GM10248 (cell line): ENCODE results near the gene CYP2E1.

Source experiments
- CTCF ChIA-PET: fragments of 300-600 bp; sonication (Branson Sonifier 250); formaldehyde crosslinking; extraction: SDS; loops from one replicate; lab custom pipeline; 2021; ENCODE audit warnings: antibody characterized with exemption; lab: Yijun Ruan, JAX
- POLR2A ChIA-PET: fragments of 350-650 bp; sonication (Branson Sonifier 250); formaldehyde crosslinking; extraction: SDS; loops from one replicate; lab custom pipeline; 2020; ENCODE audit warnings: antibody characterized with exemption; lab: Yijun Ruan, JAX
- DNase-seq: peaks from one replicate; pipeline ENCODE4 v3.0.0; 2012; ENCODE audit errors: extremely low spot score
- TF ChIP-seq, protein P1 (sequence below): IDR thresholded peaks from 2 replicates; pipeline ENCODE4 v1.5.1; 2012; ENCODE audit warnings: mild to moderate bottlenecking, low read depth; ENCODE audit errors: extremely low read depth, missing control alignments, control extremely low read depth

The CYP2E1 gene

DNA sequence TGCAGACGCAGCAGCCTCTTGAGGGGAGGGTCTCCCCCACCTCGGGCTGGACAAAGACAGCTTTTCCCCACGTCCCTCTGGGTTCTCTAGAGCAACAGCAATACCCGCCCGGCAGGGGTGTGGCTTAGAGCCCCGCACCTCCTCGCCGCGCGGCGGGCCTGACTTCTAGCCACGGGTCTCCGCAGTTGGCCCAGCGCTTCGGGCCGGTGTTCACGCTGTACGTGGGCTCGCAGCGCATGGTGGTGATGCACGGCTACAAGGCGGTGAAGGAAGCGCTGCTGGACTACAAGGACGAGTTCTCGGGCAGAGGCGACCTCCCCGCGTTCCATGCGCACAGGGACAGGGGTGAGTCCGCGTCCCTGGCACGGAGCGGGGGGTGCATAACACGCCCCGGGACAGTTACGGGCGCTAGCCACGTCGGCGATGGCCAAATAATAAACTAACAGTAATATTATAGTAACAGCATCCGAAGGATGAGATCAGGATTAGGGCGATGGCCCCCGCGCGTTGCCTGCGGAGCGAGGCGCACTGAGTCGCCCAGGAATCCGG is 1.2 kb downstream of the CYP2E1 start:
- ChIA-PET CTCF (no interaction called here), POLR2A (no interaction called here)
- DNase-seq: no peak
- TF ChIP-seq, protein P1, sequence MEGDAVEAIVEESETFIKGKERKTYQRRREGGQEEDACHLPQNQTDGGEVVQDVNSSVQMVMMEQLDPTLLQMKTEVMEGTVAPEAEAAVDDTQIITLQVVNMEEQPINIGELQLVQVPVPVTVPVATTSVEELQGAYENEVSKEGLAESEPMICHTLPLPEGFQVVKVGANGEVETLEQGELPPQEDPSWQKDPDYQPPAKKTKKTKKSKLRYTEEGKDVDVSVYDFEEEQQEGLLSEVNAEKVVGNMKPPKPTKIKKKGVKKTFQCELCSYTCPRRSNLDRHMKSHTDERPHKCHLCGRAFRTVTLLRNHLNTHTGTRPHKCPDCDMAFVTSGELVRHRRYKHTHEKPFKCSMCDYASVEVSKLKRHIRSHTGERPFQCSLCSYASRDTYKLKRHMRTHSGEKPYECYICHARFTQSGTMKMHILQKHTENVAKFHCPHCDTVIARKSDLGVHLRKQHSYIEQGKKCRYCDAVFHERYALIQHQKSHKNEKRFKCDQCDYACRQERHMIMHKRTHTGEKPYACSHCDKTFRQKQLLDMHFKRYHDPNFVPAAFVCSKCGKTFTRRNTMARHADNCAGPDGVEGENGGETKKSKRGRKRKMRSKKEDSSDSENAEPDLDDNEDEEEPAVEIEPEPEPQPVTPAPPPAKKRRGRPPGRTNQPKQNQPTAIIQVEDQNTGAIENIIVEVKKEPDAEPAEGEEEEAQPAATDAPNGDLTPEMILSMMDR: no peak

DNA sequence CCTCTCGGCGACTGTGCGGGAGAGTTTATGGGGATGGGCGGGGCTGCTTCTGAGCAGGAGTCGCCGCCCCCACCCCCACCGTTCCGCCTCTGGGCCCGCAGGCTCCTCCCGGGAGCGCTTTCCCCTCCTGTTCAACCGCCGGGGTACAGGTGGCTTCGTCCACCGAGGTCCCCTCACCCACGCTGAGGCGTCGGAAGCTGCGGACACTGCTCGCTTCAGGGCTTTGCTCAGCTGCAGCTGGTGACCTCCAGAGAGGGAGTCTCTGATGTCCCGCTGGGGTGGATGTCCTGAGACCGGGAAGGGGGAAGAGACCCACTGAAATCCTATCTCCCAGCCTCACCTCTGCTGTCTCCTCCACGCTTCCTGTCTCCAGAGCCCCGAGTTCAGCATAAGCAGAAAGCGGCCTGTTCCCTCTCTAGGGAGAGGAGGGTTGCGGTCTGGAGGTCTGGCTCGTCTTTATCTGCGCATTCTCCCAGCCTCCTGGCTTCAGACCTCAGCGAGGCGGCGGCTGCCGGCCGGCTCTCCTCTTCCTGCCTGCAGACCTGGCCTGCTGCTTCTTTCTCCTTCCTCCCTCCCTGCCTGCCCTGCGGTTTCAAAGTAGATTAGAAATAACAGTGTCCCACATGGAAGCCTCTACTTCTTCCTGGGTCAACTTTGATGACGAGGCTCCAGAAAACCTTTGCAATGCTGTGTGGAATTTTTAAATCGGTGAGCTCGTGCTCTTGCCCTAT is 1.8 kb downstream of the CYP2E1 start:
- no peak for DNase-seq
- POLR2A ChIA-PET: no interaction called here
- CTCF ChIA-PET: interaction anchor here (1.2 kb wide), 2 partner anchors 9 to 200 kb away, joined by 3 to 4 read pairs; no protein-coding TSS in a partner anchor
- TF ChIP-seq, protein P1: no peak

- TF ChIP-seq, protein P1: no peak
- ChIA-PET CTCF (interaction anchor here (1.2 kb wide), 3 partner anchors 9 to 200 kb away, joined by 3 to 4 read pairs (median 3); no protein-coding TSS in a partner anchor), POLR2A (no interaction called here)
These were observed 2.4 kb downstream of the CYP2E1 start for GRCh38 chr10:133529576-133529946.

DNA sequence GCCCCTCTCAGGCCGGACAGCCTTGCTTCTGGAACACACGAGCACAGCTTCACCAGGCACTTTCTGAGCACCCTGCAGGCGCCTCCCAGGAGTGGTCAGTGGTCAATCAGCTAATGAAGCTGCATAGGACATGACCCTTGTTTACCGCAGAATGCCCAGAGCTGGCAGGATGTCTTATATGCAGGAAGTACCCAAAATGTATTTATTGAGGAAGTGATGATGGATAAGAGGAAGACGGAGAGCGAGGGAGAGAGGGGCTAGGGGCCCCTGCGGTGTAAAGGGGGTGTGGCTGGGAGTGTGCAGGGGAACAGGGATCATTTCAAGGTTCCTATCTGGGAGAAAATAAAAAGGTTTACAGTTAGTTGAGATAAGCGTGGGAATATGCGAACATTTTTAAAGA is 3.3 kb downstream of the CYP2E1 start:
- no peak for DNase-seq
- POLR2A ChIA-PET: no interaction called here
- CTCF ChIA-PET: interaction anchor here (1.2 kb wide), 1 partner anchor 93 kb away, joined by 3 read pairs; no protein-coding TSS in a partner anchor
- TF ChIP-seq, protein P1: no peak

More at GRCh38 chr10:133529576-133529946, 2.4 kb downstream of the CYP2E1 start:
- no peak for DNase-seq

- ChIA-PET CTCF (interaction anchor here (1.0 kb wide), 1 partner anchor 9 kb away, joined by 3 read pairs; no protein-coding TSS in a partner anchor), POLR2A (no interaction called here)
- TF ChIP-seq, protein P1: no peak
- no peak for DNase-seq
These were observed 5.7 kb downstream of the CYP2E1 start for GRCh38 chr10:133532871-133533270.

DNA sequence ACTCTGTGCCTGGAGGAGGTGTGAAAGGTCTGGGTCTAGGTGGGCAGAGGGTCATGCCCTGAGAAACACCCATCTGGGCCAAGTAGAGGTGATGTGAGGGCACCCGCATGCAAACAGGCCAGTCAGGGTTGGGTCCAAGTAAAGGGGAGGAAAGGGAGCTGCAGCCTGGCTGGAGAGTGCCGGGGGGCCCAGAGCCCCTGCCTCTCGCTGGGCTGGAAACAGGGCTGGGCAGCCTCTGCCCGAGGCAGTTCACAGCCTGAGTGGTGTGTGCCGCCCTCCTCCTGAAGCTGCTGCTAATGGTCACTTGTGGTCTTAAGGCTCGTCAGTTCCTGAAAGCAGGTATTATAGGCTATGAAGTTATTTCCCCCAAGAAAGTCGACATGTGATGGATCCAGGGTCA is 7.3 kb downstream of the CYP2E1 start:
- DNase-seq: no peak
- ChIA-PET CTCF (interaction anchor here (1.8 kb wide), 1 partner anchor 14 kb away, joined by 3 read pairs; no protein-coding TSS in a partner anchor), POLR2A (no interaction called here)
- TF ChIP-seq, protein P1: no peak
